Fibroblast of lung (primary cell): ENCODE data around the gene PTK7. TPM values are rescaled to one million over a fixed set of nuclear protein-coding genes. Genes with fewer than 3 reads are reported as not detected.

Source experiments
- DNase-seq, 2 donors: peaks; one replicate each; pipeline versions ENCODE4 v3.0.0 to v3.0.0-alpha.2; 2010; ENCODE audit warnings: low read depth in 2 of 2
- H2AFZ ChIP-seq: 2 replicates; pipeline ENCODE4 v1.5.1; 2012; ENCODE audit warnings: low read length, control low read depth, inconsistent platforms
- H3K27ac ChIP-seq: 2 replicates; pipeline ENCODE4 v1.5.1; 2011; ENCODE audit warnings: low read length, control low read depth; ENCODE audit not compliant: insufficient read depth
- H3K27me3 ChIP-seq: 2 replicates; pipeline ENCODE4 v1.5.1; 2011; ENCODE audit warnings: mild to moderate bottlenecking, low read length; ENCODE audit not compliant: control insufficient read depth, insufficient read depth
- H3K36me3 ChIP-seq: 2 replicates; pipeline ENCODE4 v1.5.1; 2011; ENCODE audit warnings: low read length; ENCODE audit not compliant: control insufficient read depth, insufficient read depth
- H3K4me1 ChIP-seq: 2 replicates; pipeline ENCODE4 v1.5.1; 2011; ENCODE audit warnings: low read length; ENCODE audit not compliant: control insufficient read depth, insufficient read depth; ENCODE audit errors: extremely low read depth
- H3K4me2 ChIP-seq: 2 replicates; pipeline ENCODE4 v1.5.1; 2011; ENCODE audit warnings: low read length, control low read depth; ENCODE audit not compliant: insufficient read depth; ENCODE audit errors: extremely low read depth
- H3K4me3 ChIP-seq, 4 experiments: fragments of 200-600 bp in 1 of 4; sonication (generic) in 1 of 4; replicated peaks in 1 of 4; 2 replicates each; pipeline ENCODE4 v1.5.1; 2011 to 2016; ENCODE audit warnings: low read length in 4 of 4, low read depth in 3 of 4, mild to moderate bottlenecking in 3 of 4, control low read depth in 2 of 4, inconsistent platforms in 1 of 4, mixed read lengths in 1 of 4; ENCODE audit not compliant: insufficient read depth in 1 of 4; ENCODE audit errors: control extremely low read depth in 1 of 4
- H3K79me2 ChIP-seq: 2 replicates; pipeline ENCODE4 v1.5.1; 2012; ENCODE audit warnings: mild to moderate bottlenecking, low read length, inconsistent platforms; ENCODE audit not compliant: control insufficient read depth, insufficient read depth
- H3K9ac ChIP-seq: 2 replicates; pipeline ENCODE4 v1.5.1; 2011; ENCODE audit warnings: mild to moderate bottlenecking, low read length, control low read depth; ENCODE audit not compliant: insufficient read depth
- H3K9me3 ChIP-seq: 2 replicates; pipeline ENCODE4 v1.5.1; 2012; ENCODE audit warnings: low read depth, low read length; ENCODE audit not compliant: control insufficient read depth, insufficient read depth
- H4K20me1 ChIP-seq: 2 replicates; pipeline ENCODE4 v1.5.1; 2011; ENCODE audit warnings: low read length; ENCODE audit not compliant: control insufficient read depth, insufficient read depth; ENCODE audit errors: extremely low read depth
- CTCF ChIP-seq, 2 donors: IDR thresholded peaks in 1 of 2; conservative IDR thresholded peaks in 1 of 2; 1 replicate in 1 of 2; 2 replicates in 1 of 2; pipeline ENCODE4 v1.5.1; 2011 to 2012; ENCODE audit warnings: low read length in 2 of 2, control low read depth in 1 of 2, inconsistent platforms in 1 of 2, low read depth in 1 of 2, mild to moderate bottlenecking in 1 of 2
- EZH2 ChIP-seq: IDR thresholded peaks from 2 replicates; pipeline ENCODE4 v1.5.1; 2012; ENCODE audit warnings: low read length, control low read depth, mild to moderate bottlenecking; ENCODE audit errors: missing control alignments
- polyA plus RNA-seq, 2 donors: library from polyadenylated mRNA; depleted of rRNA in 1 of 2; stranded (reverse) in 1 of 2; unstranded in 1 of 2; fragments of >200 nt; gene quantifications; 2 replicates each; pipeline ENCODE4 v1.2.1, GENCODE V29; 2011 to 2012; ENCODE audit warnings: missing spikeins in 1 of 2
- total RNA-seq: library from RNA; depleted of rRNA; stranded (reverse); fragments of >200 nt; gene quantifications from 2 replicates; pipeline ENCODE4 v1.2.1, GENCODE V29; 2014

PTK7 gene
- total and polyA plus RNA-seq, 2 donors (not counting 1 experiment from before 2014, with no cell fraction given), result 145 to 149 TPM

DNA sequence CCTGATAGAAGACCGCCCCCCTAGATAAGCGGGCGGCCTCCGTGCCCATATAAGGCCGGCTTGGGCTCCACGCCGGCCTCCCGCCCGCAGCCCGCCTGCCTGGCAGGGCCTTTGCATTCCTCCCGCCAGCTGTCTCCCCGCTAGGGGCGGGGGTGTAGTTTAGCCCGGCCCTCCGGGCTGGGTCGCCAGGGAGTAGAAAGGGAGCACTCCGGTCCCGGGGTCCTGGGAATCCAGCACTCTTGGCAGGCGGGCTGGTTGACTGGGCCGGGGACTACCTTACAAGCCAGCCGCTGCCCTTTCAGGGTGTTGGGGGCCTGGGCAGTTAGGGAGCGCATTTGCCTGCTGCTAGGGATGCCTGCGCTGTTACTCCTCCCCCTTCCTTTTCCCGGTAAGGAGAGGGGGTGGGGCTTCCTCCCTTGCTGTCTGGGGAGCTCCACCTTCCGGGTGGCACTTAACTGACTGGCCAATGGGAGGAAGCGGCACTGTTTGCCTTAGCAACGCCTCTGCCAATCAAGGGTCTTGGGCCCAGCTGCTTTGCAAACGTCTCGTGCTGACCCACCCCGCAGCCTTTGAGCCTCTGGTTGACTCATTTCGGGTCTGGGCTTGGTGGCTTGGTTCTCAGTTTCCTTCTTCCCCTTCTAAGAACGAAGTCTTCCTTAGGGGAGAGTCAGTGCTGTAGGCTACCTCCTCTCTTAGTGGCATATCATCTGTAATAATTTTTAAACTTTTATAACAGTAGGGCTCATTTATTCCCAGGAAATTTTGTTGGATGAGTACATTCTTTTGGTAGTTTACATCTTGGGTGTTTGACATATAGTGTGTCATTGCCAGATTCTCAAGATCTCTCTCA is 98.4 kb downstream of the PTK7 start:
- Histone ChIP-seq H3K27me3 (no peaks in the 10 kb centered on the region), H3K9me3 (no peaks in the 10 kb centered on the region), H3K36me3 (peaks cover 31% of the 10 kb centered on the region), H3K9ac (peak overlapping the region; percentile 93), H3K4me3 (peak overlapping the region; percentile 87 to 97 (median 92)), H2AFZ (peak overlapping the region; percentile 60), H3K4me2 (peak overlapping the region; percentile 89), H3K79me2 (peaks cover 40% of the 10 kb centered on the region), H3K27ac (peak overlapping the region; percentile 99), H3K4me1 (peaks cover 18% of the 10 kb centered on the region), H4K20me1 (no peaks in the 10 kb centered on the region)
- TF ChIP-seq EZH2, result no peak
- TF ChIP-seq CTCF (conservative IDR thresholded peaks at IDR 0.05 in 1 of 2, IDR thresholded peaks at IDR 0.05 in 1 of 2; ENCODE audit: low read depth in 1 of 2, low read length in 2 of 2), result no peak
- DNase-seq, result peak; percentile 99

- Histone ChIP-seq H3K27me3 (no peaks in the 10 kb centered on the region), H3K9ac (no peak overlapping the region), H3K4me3 (peak overlapping the region in 1 of 4 experiments; percentile 29), H3K79me2 (peaks cover 40% of the 10 kb centered on the region), H3K4me1 (peaks cover 16% of the 10 kb centered on the region), H3K36me3 (peaks cover 35% of the 10 kb centered on the region), H2AFZ (no peak overlapping the region), H3K4me2 (no peak overlapping the region), H3K9me3 (no peaks in the 10 kb centered on the region), H4K20me1 (no peaks in the 10 kb centered on the region), H3K27ac (peak overlapping the region; percentile 99)
- no peak for DNase-seq
- TF ChIP-seq EZH2 (no peak), CTCF (conservative IDR thresholded peaks at IDR 0.05 in 1 of 2, IDR thresholded peaks at IDR 0.05 in 1 of 2; ENCODE audit: low read depth in 1 of 2, low read length in 2 of 2) (no peak)
Measured at GRCh38 chr6:43175676-43176422, 99.7 kb downstream of the PTK7 start.

DNA sequence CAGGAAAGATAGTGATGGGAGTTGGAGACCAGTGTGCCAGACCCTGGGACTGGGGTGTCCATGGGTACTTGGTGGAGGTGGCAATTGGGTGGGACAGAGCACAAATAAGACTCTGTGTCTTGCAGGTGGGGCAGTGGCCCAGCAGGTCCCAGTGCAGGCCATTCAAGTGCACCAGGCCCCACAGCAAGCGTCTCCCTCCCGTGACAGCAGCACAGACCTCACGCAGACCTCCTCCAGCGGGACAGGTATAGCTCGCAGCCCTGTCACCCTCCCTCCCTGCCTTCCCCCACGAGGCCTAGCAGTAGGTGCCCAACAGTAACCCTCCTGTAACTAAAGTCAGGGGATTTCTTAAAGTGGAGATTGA is 100.3 kb downstream of the PTK7 start:
- Histone ChIP-seq H3K36me3 (peaks cover 36% of the 10 kb centered on the region), H3K9ac (no peak overlapping the region), H4K20me1 (no peaks in the 10 kb centered on the region), H3K9me3 (no peaks in the 10 kb centered on the region), H3K27me3 (no peaks in the 10 kb centered on the region), H3K79me2 (peaks cover 40% of the 10 kb centered on the region), H3K4me1 (peaks cover 20% of the 10 kb centered on the region), H3K27ac (peak overlapping the region; percentile 99), H3K4me2 (no peak overlapping the region), H2AFZ (no peak overlapping the region), H3K4me3 (no peak overlapping the region)
- DNase-seq, result no peak
- no peak for TF ChIP-seq EZH2
